Stimulated activated CD4-positive, alpha-beta T cell treated with anti-CD3 and anti-CD28 coated beads, Interleukin-12 subunit alpha, Interleukin-12 subunit beta, amount 100 ng/mL, for 24 hours (primary cell): Measurements from ENCODE around the gene GSDMA.

Experiments used
- DNase-seq, 2 experiments: peaks; one replicate each; pipeline ENCODE4 v3.0.0-alpha.2; 2020; ENCODE audit warnings: low read depth in 2 of 2

The GSDMA gene

GRCh38 chr17:39955726-39956225, 7.0 kb upstream of the GSDMA start:
- DNase-seq = no peak

- no peak for DNase-seq
Observed at GRCh38 chr17:39960524-39961041, 2.2 kb upstream of the GSDMA start.

- DNase-seq = no peak
Observed at GRCh38 chr17:39963829-39964228, 1.0 kb downstream of the GSDMA start.

DNA sequence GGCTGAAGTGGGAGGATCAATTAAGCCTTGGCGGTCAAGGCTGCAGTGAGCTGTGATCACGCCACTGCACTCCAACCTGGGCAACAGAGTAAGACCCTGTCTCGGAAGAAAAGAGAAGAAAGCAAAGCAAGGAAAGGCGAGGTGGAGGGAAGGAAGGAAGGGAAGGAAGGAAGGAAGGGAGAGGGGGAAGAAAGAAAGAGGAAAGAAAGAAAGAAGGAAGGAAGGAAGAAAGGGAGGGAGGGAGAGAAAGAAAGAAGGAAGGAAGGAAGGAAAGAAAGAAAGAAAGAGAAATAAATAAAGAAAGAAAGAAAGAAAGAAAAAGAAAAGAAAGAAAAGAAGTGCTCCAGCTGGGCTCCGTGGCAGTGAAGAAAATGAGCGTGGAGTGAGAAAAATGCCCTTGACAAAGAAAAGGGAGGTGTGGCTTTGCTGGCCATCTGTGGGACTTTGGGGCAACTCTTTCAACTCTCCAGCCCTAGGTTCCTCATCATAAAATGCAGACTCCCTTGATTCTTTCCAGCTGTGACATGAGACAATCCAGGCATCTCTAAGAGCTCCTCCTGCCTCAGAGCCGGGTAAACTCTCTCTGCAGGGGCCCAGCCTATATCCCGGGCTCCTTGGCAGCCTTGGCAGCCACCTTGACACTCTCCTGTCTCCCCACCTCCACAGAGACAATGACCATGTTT, 2.4 kb downstream of the GSDMA start:
- DNase-seq = no peak

- DNase-seq = no peak
Observed at GRCh38 chr17:39966771-39967170, 4.0 kb downstream of the GSDMA start.

DNA sequence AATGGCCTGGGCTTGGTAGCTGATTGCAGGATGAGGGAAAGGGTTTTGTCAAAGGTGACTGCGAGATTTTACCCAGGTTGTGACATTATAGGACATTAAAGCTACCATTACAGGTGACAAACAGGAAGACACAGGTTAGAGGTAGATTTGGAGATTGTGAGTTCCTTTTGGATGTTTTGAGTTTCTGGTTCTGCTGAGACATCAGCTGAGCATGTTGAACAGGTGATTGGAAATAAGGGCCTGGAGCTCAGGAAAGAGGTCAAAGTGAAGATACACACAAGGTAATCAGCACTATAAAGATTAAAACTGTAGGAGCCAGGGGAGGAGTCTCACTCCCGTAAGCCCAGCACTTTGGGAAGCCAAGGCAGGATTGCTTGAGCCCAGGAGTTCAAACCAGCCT, 6.0 kb downstream of the GSDMA start:
- DNase-seq = no peak

- DNase-seq = no peak
Observed at GRCh38 chr17:39969375-39969774, 6.6 kb downstream of the GSDMA start.

DNA sequence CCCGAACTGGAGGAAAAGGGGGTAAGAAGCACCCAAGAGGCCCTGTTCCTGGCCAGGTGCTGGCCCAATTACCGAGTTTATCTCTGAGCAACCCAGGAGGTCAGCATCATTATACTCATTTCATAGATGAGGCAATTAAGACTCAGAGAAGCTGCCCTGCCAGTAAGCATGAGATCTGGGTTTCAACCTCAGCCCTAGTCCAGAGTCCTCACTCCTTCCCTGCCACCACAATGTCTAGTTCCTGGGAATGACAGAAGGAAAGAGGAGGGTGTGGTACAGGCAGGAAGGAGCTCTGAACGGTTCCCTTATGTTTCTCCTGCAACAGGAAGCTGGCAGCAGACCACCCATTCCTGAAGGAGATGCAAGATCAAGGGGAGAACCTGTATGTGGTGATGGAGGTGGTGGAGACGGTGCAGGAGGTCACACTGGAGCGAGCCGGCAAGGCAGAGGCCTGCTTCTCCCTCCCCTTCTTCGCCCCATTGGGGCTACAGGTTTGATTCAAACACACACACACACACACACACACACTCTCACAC, 7.4 kb downstream of the GSDMA start:
- DNase-seq = no peak

GRCh38 chr17:39971076-39971603, 8.3 kb downstream of the GSDMA start:
- no peak for DNase-seq

- no peak for DNase-seq
Observed at GRCh38 chr17:39972271-39972670, 9.5 kb downstream of the GSDMA start.

- no peak for DNase-seq
Observed at GRCh38 chr17:39973496-39973895, 10.7 kb downstream of the GSDMA start.

- no peak for DNase-seq
Observed at GRCh38 chr17:39974433-39974832, 11.6 kb downstream of the GSDMA start.

DNA sequence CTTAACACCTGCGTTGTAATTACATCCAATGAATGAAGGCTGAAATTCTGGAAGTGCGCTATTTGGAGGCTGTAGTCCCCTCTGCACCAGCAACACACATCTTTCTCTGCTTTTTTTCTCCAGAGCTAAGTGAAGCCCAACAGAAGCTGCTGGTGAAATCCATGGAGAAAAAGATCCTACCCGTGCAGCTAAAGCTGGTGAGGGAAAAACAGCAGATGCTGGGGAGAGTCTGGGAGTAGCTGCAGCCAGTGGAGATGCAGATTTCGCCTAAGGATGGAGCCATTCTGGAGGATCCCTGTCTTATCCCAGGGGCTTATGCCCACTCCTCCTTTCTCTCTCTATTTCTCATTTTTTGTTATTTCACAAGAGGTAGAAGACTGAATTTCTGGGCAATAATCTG, 13.0 kb downstream of the GSDMA start:
- no peak for DNase-seq

DNA sequence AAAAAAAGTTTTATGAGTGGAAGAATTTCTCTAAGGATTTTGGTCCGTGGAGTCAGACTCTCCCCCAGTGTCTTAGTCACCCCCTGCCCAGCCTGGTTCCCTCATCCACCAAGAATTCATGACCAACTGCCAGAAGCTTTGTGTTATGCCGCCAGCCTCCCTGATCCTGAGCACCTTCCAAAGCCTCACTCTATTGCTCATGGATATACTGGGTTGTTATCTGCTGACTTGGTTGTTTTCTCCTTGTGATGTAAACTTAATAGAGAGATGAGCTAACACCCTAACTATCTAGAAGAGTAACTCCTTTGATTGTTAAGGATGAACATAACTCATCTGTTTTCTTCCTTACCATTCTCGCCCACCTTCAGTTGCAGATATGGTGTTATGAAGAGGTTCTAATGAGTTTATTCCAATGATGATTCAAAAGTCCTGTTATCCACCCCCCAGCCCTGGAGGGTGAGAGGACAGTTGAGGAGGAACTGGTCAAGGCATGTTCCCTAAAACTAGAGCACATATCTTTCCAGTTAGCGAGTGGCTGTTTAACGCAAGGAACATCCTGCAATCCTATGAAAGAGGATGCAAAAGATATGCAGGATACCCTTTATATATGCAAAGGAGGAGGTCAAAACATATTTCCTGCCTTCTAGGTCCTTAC, 16.3 kb downstream of the GSDMA start:
- no peak for DNase-seq

- DNase-seq = no peak
Observed at GRCh38 chr17:39979893-39980350, 17.1 kb downstream of the GSDMA start.

DNA sequence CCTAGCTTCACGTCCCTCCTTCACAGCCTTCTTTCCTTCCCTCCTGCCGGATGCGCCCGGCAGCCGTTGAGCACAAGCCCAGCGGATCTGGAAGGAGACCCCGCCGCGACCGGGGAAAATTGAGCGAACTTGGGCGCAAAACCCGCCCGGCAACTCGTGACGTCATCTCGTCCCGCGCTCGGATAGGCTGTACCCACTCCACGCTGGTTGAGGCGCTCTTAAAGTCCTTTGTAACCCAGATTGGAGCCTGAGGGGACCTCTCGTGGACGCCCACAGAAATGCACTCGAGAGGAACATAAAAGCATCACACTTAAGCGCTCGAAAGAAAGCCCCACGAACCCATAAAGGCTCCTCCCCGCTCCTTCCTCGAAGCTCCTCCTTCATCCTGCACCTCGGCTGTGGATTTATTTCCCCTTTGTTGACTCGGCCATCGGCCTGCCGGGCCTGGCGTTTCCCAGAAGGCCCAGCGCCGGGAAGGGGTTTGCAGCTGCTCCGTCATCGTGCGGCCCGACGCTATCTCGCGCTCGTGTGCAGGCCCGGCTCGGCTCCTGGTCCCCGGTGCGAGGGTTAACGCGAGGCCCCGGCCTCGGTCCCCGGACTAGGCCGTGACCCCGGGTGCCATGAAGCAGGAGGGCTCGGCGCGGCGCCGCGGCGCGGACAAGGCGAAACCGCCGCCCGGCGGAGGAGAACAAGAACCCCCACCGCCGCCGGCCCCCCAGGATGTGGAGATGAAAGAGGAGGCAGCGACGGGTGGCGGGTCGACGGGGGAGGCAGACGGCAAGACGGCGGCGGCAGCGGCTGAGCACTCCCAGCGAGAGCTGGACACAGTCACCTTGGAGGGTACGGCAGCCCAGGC, 17.8 kb downstream of the GSDMA start, which contains the start of gene PSMD3:
Gene PSMD3 (plus strand): TSS at position 457 of the 856 bp plus-strand sequence. CDS start 164 bp downstream, at position 621.
- DNase-seq = peak; percentile 93 to 97

DNA sequence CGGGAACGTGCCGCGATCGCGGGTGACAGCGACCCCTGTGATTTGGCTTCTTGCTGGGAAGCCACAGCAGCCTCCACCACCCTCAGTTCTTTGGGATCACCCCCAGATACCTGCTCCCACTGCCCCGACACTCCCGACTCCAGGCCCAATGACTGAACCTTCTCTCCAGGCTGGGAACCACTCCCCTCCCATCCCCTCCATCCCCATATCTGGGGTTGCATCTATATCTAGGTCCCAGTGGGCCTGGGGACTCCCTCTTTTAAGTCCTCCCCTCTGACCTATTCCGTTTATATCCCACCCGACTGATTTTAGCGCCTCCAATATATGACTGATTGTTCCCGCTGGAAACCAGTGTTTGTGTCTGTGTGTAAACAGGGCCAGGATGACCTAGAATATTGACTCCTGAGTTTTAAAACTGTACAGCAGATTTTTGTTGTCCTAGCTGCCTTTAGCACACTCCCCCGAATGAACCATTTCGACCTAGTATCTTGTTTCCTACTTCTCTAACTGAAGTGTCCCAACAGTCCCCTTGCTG, 18.5 kb downstream of the GSDMA start:
- DNase-seq = no peak

GRCh38 chr17:39981766-39982375, 19.1 kb downstream of the GSDMA start:
- no peak for DNase-seq

DNA sequence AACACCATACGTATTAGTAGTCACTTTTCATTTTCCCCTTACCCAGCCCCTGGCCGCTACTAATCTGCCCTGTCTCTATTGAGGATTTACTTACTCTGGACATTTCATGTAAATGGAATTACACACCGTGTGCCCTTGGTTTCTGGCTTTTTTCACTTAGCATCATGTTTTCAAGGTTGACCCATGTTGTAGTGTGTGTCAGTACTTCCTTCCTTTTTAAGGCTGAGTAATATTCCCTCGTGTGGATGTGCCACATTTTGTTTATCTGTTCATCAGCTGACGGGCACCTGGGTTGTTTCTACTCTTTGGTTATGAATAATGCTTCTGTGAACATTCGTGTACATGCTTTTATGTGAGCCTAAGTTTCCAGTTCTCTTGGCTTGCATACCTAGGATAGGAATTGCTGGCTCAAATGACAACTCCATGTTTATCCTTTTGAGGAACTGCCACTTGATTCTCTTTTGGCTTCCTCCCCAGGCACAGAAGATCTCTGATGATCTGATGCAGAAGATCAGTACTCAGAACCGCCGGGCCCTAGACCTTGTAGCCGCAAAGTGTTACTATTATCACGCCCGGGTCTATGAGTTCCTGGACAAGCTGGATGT, 25.5 kb downstream of the GSDMA start:
- DNase-seq = no peak

- DNase-seq = no peak
Observed at GRCh38 chr17:39994448-39994847, 31.6 kb downstream of the GSDMA start.
